ENCODE results near the gene COQ4.

Gene COQ4

GRCh38 chr9:128322404-128323211 is at the start of gene COQ4, which contains the start of gene TRUB2:
Gene COQ4 (plus strand): TSS chr9:128322839. CDS start chr9:128322859, 20 bp downstream.
Gene TRUB2 (minus strand): TSS chr9:128322447. CDS start chr9:128322408, 39 bp downstream.
- peak; percentile 98 for DNase-seq

GRCh38 chr9:128274245-128274644 is 48.4 kb upstream of the COQ4 start:
- DNase-seq: no peak

GRCh38 chr9:128275198-128276007 is 47.2 kb upstream of the COQ4 start, which contains the start of gene GOLGA2:
Gene GOLGA2 (minus strand): TSS chr9:128276007. CDS start chr9:128275976, 31 bp downstream.
- peak; percentile 33 for DNase-seq

- peak; percentile 100 for DNase-seq
Measured at GRCh38 chr9:128276008-128276573, 46.5 kb upstream of the COQ4 start, which contains the start of gene SWI5. Gene SWI5 (plus strand): TSS chr9:128276276.

- DNase-seq: peak; percentile 15
Measured at GRCh38 chr9:128276574-128277270, 45.9 kb upstream of the COQ4 start.

GRCh38 chr9:128279088-128280073 is 43.3 kb upstream of the COQ4 start:
- DNase-seq: peak; percentile 22

- peak; percentile 78 for DNase-seq
Measured at GRCh38 chr9:128280084-128280622, 42.5 kb upstream of the COQ4 start.

GRCh38 chr9:128282500-128282899 is 40.1 kb upstream of the COQ4 start:
- no peak for DNase-seq

GRCh38 chr9:128285033-128285784 is 37.4 kb upstream of the COQ4 start:
- no peak for DNase-seq

- no peak for DNase-seq
Measured at GRCh38 chr9:128286440-128286839, 36.2 kb upstream of the COQ4 start.

- DNase-seq: no peak
Measured at GRCh38 chr9:128288273-128289004, 34.2 kb upstream of the COQ4 start.

- DNase-seq: no peak
Measured at GRCh38 chr9:128292009-128292408, 30.6 kb upstream of the COQ4 start.

- DNase-seq: no peak
Measured at GRCh38 chr9:128293091-128293490, 29.5 kb upstream of the COQ4 start.

- no peak for DNase-seq
Measured at GRCh38 chr9:128294142-128294541, 28.5 kb upstream of the COQ4 start.

- peak; percentile 75 for DNase-seq
Measured at GRCh38 chr9:128296340-128297220, 26.1 kb upstream of the COQ4 start.

- no peak for DNase-seq
Measured at GRCh38 chr9:128297221-128297773, 25.3 kb upstream of the COQ4 start.

GRCh38 chr9:128298535-128299482 is 23.8 kb upstream of the COQ4 start:
- DNase-seq: no peak
